Activated T-cell treated with anti-CD3 and anti-CD28 coated beads, Interleukin-2, amount 50 U/mL, for 4 hours (primary cell): ENCODE results near the gene AVL9. TPM values are rescaled to one million over a fixed set of nuclear protein-coding genes. Genes with fewer than 3 reads are reported as not detected.

ENCODE experiments used
- ATAC-seq, 2 donors: fragments of 200-7000 bp; cut with Tn5 transposase; one replicate each; pipeline ENCODE4 v1.10.0; 2021
- DNase-seq: peaks from one replicate; pipeline ENCODE4 v3.0.0-alpha.2; 2020
- H3K27me3 Mint-ChIP-seq: one replicate; pipeline ENCODE4 v1.8.0; 2021; ENCODE audit warnings: low read depth, mixed read lengths
- H3K36me3 Mint-ChIP-seq: one replicate; pipeline ENCODE4 v1.8.0; 2022; ENCODE audit warnings: mixed read lengths; ENCODE audit not compliant: insufficient read depth
- H3K4me1 Mint-ChIP-seq: one replicate; pipeline ENCODE4 v1.8.0; 2021; ENCODE audit warnings: low read depth, mixed read lengths
- H3K4me3 Mint-ChIP-seq: one replicate; pipeline ENCODE4 v1.8.0; 2021; ENCODE audit warnings: mild to moderate bottlenecking, moderate library complexity, mixed read lengths
- H3K9me3 Mint-ChIP-seq: one replicate; pipeline ENCODE4 v1.8.0; 2021; ENCODE audit warnings: mixed read lengths
- total RNA-seq, 3 donors: library from RNA; stranded (reverse); gene quantifications; one replicate each; pipeline ENCODE4 v1.2.1, GENCODE V29; 2021

The AVL9 gene
- total RNA-seq, 3 donors from 2014 or later: 51.0 to 59.3 (median 52.7) TPM

GRCh38 chr7:32507414-32507813 lies 12.1 kb downstream of the AVL9 start:
- peaks cover 15% of the 10 kb centered on the region for H3K36me3 Mint-ChIP-seq

GRCh38 chr7:32511791-32512190 lies 16.5 kb downstream of the AVL9 start:
- no peaks in the 10 kb centered on the region for H3K27me3 Mint-ChIP-seq
- DNase-seq (no peak), ATAC-seq (no peak)
- H3K9me3 Mint-ChIP-seq: peaks cover 1% of the 10 kb centered on the region
- H3K4me3 Mint-ChIP-seq: no peak overlapping the region
- peaks cover 90% of the 10 kb centered on the region for H3K4me1 Mint-ChIP-seq
- peaks cover 32% of the 10 kb centered on the region for H3K36me3 Mint-ChIP-seq

More at GRCh38 chr7:32507414-32507813, 12.1 kb downstream of the AVL9 start:
- no peaks in the 10 kb centered on the region for H3K9me3 Mint-ChIP-seq
- peaks cover 66% of the 10 kb centered on the region for H3K4me1 Mint-ChIP-seq
- DNase-seq (no peak), ATAC-seq (no peak)
- H3K27me3 Mint-ChIP-seq: no peaks in the 10 kb centered on the region
- H3K4me3 Mint-ChIP-seq: no peak overlapping the region

- ATAC-seq: no peak
- H3K4me3 Mint-ChIP-seq: no peak overlapping the region
- peaks cover 31% of the 10 kb centered on the region for H3K36me3 Mint-ChIP-seq
- H3K4me1 Mint-ChIP-seq: peaks cover 80% of the 10 kb centered on the region
- H3K9me3 Mint-ChIP-seq: peaks cover 4% of the 10 kb centered on the region
- H3K27me3 Mint-ChIP-seq: no peaks in the 10 kb centered on the region
- no peak for DNase-seq
Measured at GRCh38 chr7:32513210-32513609, 17.9 kb downstream of the AVL9 start.

- H3K36me3 Mint-ChIP-seq: peaks cover 44% of the 10 kb centered on the region
- H3K4me1 Mint-ChIP-seq: peaks cover 73% of the 10 kb centered on the region
- DNase-seq (no peak), ATAC-seq (peak; percentile 81 to 84)
- H3K27me3 Mint-ChIP-seq: no peaks in the 10 kb centered on the region
- peaks cover 10% of the 10 kb centered on the region for H3K9me3 Mint-ChIP-seq
- H3K4me3 Mint-ChIP-seq: no peak overlapping the region
Measured at GRCh38 chr7:32515890-32516550, 20.7 kb downstream of the AVL9 start.

- Mint-ChIP-seq H3K27me3 (no peaks in the 10 kb centered on the region), H3K36me3 (peaks cover 48% of the 10 kb centered on the region), H3K4me3 (no peak overlapping the region), H3K4me1 (peaks cover 71% of the 10 kb centered on the region), H3K9me3 (peaks cover 10% of the 10 kb centered on the region)
- DNase-seq: no peak
- ATAC-seq: no peak
Measured at GRCh38 chr7:32516551-32517100, 21.3 kb downstream of the AVL9 start.

- H3K4me3 Mint-ChIP-seq: no peak overlapping the region
- no peak for ATAC-seq
- H3K4me1 Mint-ChIP-seq: peaks cover 55% of the 10 kb centered on the region
- no peaks in the 10 kb centered on the region for H3K27me3 Mint-ChIP-seq
- H3K9me3 Mint-ChIP-seq: peaks cover 10% of the 10 kb centered on the region
- DNase-seq: no peak
- peaks cover 50% of the 10 kb centered on the region for H3K36me3 Mint-ChIP-seq
Measured at GRCh38 chr7:32518534-32519140, 23.3 kb downstream of the AVL9 start.

- DNase-seq: no peak
- peaks cover 44% of the 10 kb centered on the region for H3K4me1 Mint-ChIP-seq
- H3K9me3 Mint-ChIP-seq: peaks cover 10% of the 10 kb centered on the region
- peak; percentile 52 to 58 for ATAC-seq
- peaks cover 44% of the 10 kb centered on the region for H3K36me3 Mint-ChIP-seq
- no peak overlapping the region for H3K4me3 Mint-ChIP-seq
- no peaks in the 10 kb centered on the region for H3K27me3 Mint-ChIP-seq
Measured at GRCh38 chr7:32519763-32520162, 24.5 kb downstream of the AVL9 start.

- Mint-ChIP-seq H3K36me3 (peaks cover 29% of the 10 kb centered on the region), H3K9me3 (peaks cover 7% of the 10 kb centered on the region)
Measured at GRCh38 chr7:32522746-32523530, 27.6 kb downstream of the AVL9 start.

GRCh38 chr7:32524631-32525030 lies 29.3 kb downstream of the AVL9 start:
- Mint-ChIP-seq H3K9me3 (peaks cover 6% of the 10 kb centered on the region), H3K27me3 (no peaks in the 10 kb centered on the region), H3K36me3 (peaks cover 31% of the 10 kb centered on the region), H3K4me3 (no peak overlapping the region), H3K4me1 (peaks cover 31% of the 10 kb centered on the region)
- ATAC-seq (no peak), DNase-seq (no peak)

More at GRCh38 chr7:32522746-32523530, 27.6 kb downstream of the AVL9 start:
- H3K4me1 Mint-ChIP-seq: peaks cover 24% of the 10 kb centered on the region
- H3K27me3 Mint-ChIP-seq: no peaks in the 10 kb centered on the region
- no peak overlapping the region for H3K4me3 Mint-ChIP-seq
- DNase-seq: no peak
- ATAC-seq: no peak

GRCh38 chr7:32525839-32526238 lies 30.6 kb downstream of the AVL9 start:
- Mint-ChIP-seq H3K27me3 (no peaks in the 10 kb centered on the region), H3K9me3 (no peaks in the 10 kb centered on the region), H3K36me3 (peaks cover 20% of the 10 kb centered on the region), H3K4me3 (no peak overlapping the region), H3K4me1 (peaks cover 21% of the 10 kb centered on the region)
- no peak for DNase-seq
- no peak for ATAC-seq

- Mint-ChIP-seq H3K4me1 (peaks cover 28% of the 10 kb centered on the region), H3K4me3 (no peak overlapping the region), H3K36me3 (peaks cover 8% of the 10 kb centered on the region), H3K9me3 (no peaks in the 10 kb centered on the region), H3K27me3 (no peaks in the 10 kb centered on the region)
- no peak for ATAC-seq
- no peak for DNase-seq
Measured at GRCh38 chr7:32531402-32531801, 36.1 kb downstream of the AVL9 start.

- Mint-ChIP-seq H3K4me3 (no peak overlapping the region), H3K27me3 (no peaks in the 10 kb centered on the region), H3K9me3 (no peaks in the 10 kb centered on the region), H3K4me1 (peaks cover 31% of the 10 kb centered on the region), H3K36me3 (peaks cover 8% of the 10 kb centered on the region)
- ATAC-seq: no peak
- no peak for DNase-seq
Measured at GRCh38 chr7:32532086-32532485, 36.8 kb downstream of the AVL9 start.

GRCh38 chr7:32532716-32533115 lies 37.4 kb downstream of the AVL9 start:
- peaks cover 30% of the 10 kb centered on the region for H3K4me1 Mint-ChIP-seq
- ATAC-seq: no peak
- H3K9me3 Mint-ChIP-seq: no peaks in the 10 kb centered on the region

GRCh38 chr7:32533276-32534029 lies 38.2 kb downstream of the AVL9 start:
- Mint-ChIP-seq H3K36me3 (peaks cover 6% of the 10 kb centered on the region), H3K4me3 (no peak overlapping the region), H3K27me3 (no peaks in the 10 kb centered on the region), H3K9me3 (no peaks in the 10 kb centered on the region), H3K4me1 (peaks cover 24% of the 10 kb centered on the region)
- DNase-seq: no peak
- no peak for ATAC-seq

More at GRCh38 chr7:32532716-32533115, 37.4 kb downstream of the AVL9 start:
- DNase-seq: no peak
- H3K27me3 Mint-ChIP-seq: no peaks in the 10 kb centered on the region
- H3K36me3 Mint-ChIP-seq: peaks cover 10% of the 10 kb centered on the region
- no peak overlapping the region for H3K4me3 Mint-ChIP-seq
